Body of pancreas (tissue), 4 donors: ENCODE measurements around the gene SLC50A1.

Experiments used
- POLR2A ChIP-seq, 3 donors: fragments of 450-650 bp; IDR thresholded peaks; one replicate each; pipeline ENCODE4 v1.6.1; 2016; ENCODE audit warnings: antibody characterized with exemption in 3 of 3, mild to moderate bottlenecking in 2 of 3
- TF ChIP-seq, protein P1 (sequence below), 7 experiments: fragments of 450-650 bp in 4 of 7; fragments of 200-600 bp in 3 of 7; sonication (generic) in 3 of 7; IDR thresholded peaks; one replicate each; pipeline ENCODE4 v1.5.1; 2016 to 2019; ENCODE audit warnings: antibody characterized with exemption in 7 of 7

GRCh38 chr1:155110826-155111225 is 24.8 kb upstream of the SLC50A1 start:
- TF ChIP-seq, protein P1, sequence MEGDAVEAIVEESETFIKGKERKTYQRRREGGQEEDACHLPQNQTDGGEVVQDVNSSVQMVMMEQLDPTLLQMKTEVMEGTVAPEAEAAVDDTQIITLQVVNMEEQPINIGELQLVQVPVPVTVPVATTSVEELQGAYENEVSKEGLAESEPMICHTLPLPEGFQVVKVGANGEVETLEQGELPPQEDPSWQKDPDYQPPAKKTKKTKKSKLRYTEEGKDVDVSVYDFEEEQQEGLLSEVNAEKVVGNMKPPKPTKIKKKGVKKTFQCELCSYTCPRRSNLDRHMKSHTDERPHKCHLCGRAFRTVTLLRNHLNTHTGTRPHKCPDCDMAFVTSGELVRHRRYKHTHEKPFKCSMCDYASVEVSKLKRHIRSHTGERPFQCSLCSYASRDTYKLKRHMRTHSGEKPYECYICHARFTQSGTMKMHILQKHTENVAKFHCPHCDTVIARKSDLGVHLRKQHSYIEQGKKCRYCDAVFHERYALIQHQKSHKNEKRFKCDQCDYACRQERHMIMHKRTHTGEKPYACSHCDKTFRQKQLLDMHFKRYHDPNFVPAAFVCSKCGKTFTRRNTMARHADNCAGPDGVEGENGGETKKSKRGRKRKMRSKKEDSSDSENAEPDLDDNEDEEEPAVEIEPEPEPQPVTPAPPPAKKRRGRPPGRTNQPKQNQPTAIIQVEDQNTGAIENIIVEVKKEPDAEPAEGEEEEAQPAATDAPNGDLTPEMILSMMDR (IDR thresholded peaks at IDR 0.05): no peak
- TF ChIP-seq POLR2A (IDR thresholded peaks at IDR 0.05): no peak
